ENCODE results near the gene ABHD16B. TPM values are rescaled to one million over a fixed set of nuclear protein-coding genes. Genes with fewer than 3 reads are reported as not detected.

ABHD16B gene
- total and polyA plus RNA-seq, 2 of the 13 experiments (the other 11 are each of a cell fraction or from before 2014, with no cell fraction given), result not detected

DNA sequence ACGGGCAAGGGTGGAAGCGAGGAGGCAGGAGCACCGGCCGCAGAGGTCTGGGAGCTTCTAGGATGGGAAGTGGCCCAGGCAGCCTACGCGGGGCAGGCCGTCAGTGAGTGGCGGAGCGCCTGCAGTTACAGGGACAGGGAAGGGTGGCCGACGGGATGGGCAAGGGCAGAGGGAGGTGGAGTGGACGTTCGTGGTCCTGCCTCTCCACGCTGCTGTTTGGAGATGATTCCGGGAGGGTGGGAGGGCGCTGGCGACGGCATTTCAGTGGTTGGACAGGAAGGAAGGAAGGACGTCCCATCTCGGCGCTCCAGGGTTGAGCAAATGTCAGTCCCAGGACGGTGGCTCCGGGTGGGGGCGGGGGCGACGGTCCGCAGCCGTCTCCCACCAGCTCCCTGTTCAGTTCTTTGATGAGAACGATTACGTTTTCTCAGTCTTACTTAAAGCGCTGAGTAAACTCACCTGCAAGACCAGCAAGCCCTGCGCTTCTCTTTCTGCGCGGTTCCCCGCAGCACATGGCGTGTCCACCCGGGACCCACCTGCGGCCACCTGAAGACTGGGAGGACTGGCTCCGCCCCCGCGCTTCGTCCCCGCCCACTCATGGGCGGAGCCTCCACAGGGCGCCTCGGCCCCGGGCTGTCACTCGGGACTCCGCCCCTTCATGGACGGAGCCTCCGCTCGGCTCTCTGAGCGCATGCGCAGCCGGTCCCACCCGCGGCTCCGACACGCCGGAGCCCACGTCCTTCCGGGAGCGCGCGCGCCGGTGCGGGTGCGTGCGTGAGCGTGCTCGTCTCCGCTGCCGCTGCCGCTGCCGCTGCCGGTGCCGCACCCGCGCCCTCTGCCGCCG lies 33.3 kb downstream of the ABHD16B start, which contains the start of gene DNAJC5 (continued):
- TF ChIP-seq, protein P1, sequence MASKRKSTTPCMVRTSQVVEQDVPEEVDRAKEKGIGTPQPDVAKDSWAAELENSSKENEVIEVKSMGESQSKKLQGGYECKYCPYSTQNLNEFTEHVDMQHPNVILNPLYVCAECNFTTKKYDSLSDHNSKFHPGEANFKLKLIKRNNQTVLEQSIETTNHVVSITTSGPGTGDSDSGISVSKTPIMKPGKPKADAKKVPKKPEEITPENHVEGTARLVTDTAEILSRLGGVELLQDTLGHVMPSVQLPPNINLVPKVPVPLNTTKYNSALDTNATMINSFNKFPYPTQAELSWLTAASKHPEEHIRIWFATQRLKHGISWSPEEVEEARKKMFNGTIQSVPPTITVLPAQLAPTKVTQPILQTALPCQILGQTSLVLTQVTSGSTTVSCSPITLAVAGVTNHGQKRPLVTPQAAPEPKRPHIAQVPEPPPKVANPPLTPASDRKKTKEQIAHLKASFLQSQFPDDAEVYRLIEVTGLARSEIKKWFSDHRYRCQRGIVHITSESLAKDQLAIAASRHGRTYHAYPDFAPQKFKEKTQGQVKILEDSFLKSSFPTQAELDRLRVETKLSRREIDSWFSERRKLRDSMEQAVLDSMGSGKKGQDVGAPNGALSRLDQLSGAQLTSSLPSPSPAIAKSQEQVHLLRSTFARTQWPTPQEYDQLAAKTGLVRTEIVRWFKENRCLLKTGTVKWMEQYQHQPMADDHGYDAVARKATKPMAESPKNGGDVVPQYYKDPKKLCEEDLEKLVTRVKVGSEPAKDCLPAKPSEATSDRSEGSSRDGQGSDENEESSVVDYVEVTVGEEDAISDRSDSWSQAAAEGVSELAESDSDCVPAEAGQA (IDR thresholded peaks at IDR 0.05; ENCODE audit: low read depth), result peak; percentile 1; the same call in 1 of the 2 replicates
- TF ChIP-seq, protein P1 (CRISPR knock-in tag; IDR thresholded peaks at IDR 0.05; ENCODE audit: borderline replicate concordance), result no peak; the same call in 1 of the 2 replicates
- TF ChIP-seq, protein P2, sequence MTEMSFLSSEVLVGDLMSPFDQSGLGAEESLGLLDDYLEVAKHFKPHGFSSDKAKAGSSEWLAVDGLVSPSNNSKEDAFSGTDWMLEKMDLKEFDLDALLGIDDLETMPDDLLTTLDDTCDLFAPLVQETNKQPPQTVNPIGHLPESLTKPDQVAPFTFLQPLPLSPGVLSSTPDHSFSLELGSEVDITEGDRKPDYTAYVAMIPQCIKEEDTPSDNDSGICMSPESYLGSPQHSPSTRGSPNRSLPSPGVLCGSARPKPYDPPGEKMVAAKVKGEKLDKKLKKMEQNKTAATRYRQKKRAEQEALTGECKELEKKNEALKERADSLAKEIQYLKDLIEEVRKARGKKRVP (CRISPR knock-in tag; IDR thresholded peaks at IDR 0.05), result no peak
- TF ChIP-seq SP140L (CRISPR knock-in tag; IDR thresholded peaks at IDR 0.05; ENCODE audit: borderline replicate concordance) (0 out of 2 replicates have a peak, but pooled peaks have one; percentile 25), MTA3 (CRISPR knock-in tag; IDR thresholded peaks at IDR 0.05) (no peak), NR2C2 (CRISPR knock-in tag; IDR thresholded peaks at IDR 0.05; ENCODE audit: borderline replicate concordance) (peak; percentile 42; the same call in 1 of the 2 replicates), ZBTB3 (CRISPR knock-in tag; IDR thresholded peaks at IDR 0.05; ENCODE audit: borderline replicate concordance, low read depth) (no peak), ZBTB7B (CRISPR knock-in tag; IDR thresholded peaks at IDR 0.05) (peak; percentile 78), RNF2 (conservative IDR thresholded peaks at IDR 0.05; ENCODE audit: low read depth) (0 out of 2 replicates have a peak, but pooled peaks have one; percentile 32), DR1 (CRISPR knock-in tag; IDR thresholded peaks at IDR 0.05) (no peak; the same call in 1 of the 2 replicates), PHF5A (CRISPR knock-in tag; IDR thresholded peaks at IDR 0.05; ENCODE audit: low read depth, unreplicated experiment) (peak; percentile 81), ZNF878 (CRISPR knock-in tag; IDR thresholded peaks at IDR 0.05) (no peak), TARDBP (CRISPR knock-in tag; IDR thresholded peaks at IDR 0.05) (peak; percentile 79), ZNF678 (CRISPR knock-in tag; IDR thresholded peaks at IDR 0.05) (no peak), ZNF605 (CRISPR knock-in tag; IDR thresholded peaks at IDR 0.05) (peak; percentile 91)
- TF ChIP-seq, protein P3, sequence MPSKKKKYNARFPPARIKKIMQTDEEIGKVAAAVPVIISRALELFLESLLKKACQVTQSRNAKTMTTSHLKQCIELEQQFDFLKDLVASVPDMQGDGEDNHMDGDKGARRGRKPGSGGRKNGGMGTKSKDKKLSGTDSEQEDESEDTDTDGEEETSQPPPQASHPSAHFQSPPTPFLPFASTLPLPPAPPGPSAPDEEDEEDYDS (CRISPR knock-in tag; IDR thresholded peaks at IDR 0.05), result peak; percentile 85; the same call in 1 of the 2 replicates
- TF ChIP-seq, protein P4, sequence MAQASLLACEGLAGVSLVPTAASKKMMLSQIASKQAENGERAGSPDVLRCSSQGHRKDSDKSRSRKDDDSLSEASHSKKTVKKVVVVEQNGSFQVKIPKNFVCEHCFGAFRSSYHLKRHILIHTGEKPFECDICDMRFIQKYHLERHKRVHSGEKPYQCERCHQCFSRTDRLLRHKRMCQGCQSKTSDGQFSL (CRISPR knock-in tag; IDR thresholded peaks at IDR 0.05), result no peak
- TF ChIP-seq, protein P5, sequence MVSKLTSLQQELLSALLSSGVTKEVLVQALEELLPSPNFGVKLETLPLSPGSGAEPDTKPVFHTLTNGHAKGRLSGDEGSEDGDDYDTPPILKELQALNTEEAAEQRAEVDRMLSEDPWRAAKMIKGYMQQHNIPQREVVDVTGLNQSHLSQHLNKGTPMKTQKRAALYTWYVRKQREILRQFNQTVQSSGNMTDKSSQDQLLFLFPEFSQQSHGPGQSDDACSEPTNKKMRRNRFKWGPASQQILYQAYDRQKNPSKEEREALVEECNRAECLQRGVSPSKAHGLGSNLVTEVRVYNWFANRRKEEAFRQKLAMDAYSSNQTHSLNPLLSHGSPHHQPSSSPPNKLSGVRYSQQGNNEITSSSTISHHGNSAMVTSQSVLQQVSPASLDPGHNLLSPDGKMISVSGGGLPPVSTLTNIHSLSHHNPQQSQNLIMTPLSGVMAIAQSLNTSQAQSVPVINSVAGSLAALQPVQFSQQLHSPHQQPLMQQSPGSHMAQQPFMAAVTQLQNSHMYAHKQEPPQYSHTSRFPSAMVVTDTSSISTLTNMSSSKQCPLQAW (CRISPR knock-in tag; IDR thresholded peaks at IDR 0.05), result no peak
- TF ChIP-seq, protein P6, sequence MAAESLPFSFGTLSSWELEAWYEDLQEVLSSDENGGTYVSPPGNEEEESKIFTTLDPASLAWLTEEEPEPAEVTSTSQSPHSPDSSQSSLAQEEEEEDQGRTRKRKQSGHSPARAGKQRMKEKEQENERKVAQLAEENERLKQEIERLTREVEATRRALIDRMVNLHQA (CRISPR knock-in tag; IDR thresholded peaks at IDR 0.05), result no peak

Data from HepG2 (cell line).